GM21528 (cell line): ENCODE measurements around the gene PPP2R5E.

Source experiments
- ATAC-seq: cut with Tn5 transposase; IDR thresholded peaks from one replicate; pipeline ENCODE4 v1.9.1; 2021; ENCODE audit warnings: mild to moderate bottlenecking, moderate library complexity; ENCODE audit not compliant: unreplicated experiment, low FRiP score

PPP2R5E gene

GRCh38 chr14:63436286-63437098, 106.7 kb downstream of the PPP2R5E start:
- no peak for ATAC-seq

GRCh38 chr14:63435838-63436237, 107.3 kb downstream of the PPP2R5E start:
- ATAC-seq, result no peak

GRCh38 chr14:63435204-63435603, 108.0 kb downstream of the PPP2R5E start:
- no peak for ATAC-seq

GRCh38 chr14:63432888-63433552, 110.2 kb downstream of the PPP2R5E start:
- no peak for ATAC-seq

- no peak for ATAC-seq
These were observed 110.9 kb downstream of the PPP2R5E start for GRCh38 chr14:63432228-63432627.

- no peak for ATAC-seq
These were observed 111.7 kb downstream of the PPP2R5E start for GRCh38 chr14:63431466-63431865.

- no peak for ATAC-seq
These were observed 114.7 kb downstream of the PPP2R5E start for GRCh38 chr14:63428486-63428885.

GRCh38 chr14:63426838-63427352, 116.3 kb downstream of the PPP2R5E start:
- ATAC-seq, result no peak

GRCh38 chr14:63423889-63424288, 119.3 kb downstream of the PPP2R5E start:
- ATAC-seq, result no peak

- no peak for ATAC-seq
These were observed 119.8 kb downstream of the PPP2R5E start for GRCh38 chr14:63423381-63423780.

- no peak for ATAC-seq
These were observed 121.3 kb downstream of the PPP2R5E start for GRCh38 chr14:63421919-63422318.

GRCh38 chr14:63421226-63421625, 122.0 kb downstream of the PPP2R5E start:
- ATAC-seq, result no peak

- no peak for ATAC-seq
These were observed 125.2 kb downstream of the PPP2R5E start for GRCh38 chr14:63418020-63418419.

GRCh38 chr14:63413009-63413408, 130.2 kb downstream of the PPP2R5E start:
- ATAC-seq, result no peak

- ATAC-seq, result no peak
These were observed 136.8 kb downstream of the PPP2R5E start for GRCh38 chr14:63406333-63406732.

- no peak for ATAC-seq
These were observed 137.5 kb downstream of the PPP2R5E start for GRCh38 chr14:63405715-63406114.

- ATAC-seq, result no peak
These were observed 138.3 kb downstream of the PPP2R5E start for GRCh38 chr14:63404906-63405305.

- ATAC-seq, result no peak
These were observed 141.5 kb downstream of the PPP2R5E start for GRCh38 chr14:63401646-63402045.

GRCh38 chr14:63398952-63399351, 144.2 kb downstream of the PPP2R5E start:
- no peak for ATAC-seq

- no peak for ATAC-seq
These were observed 148.3 kb downstream of the PPP2R5E start for GRCh38 chr14:63394841-63395240.

GRCh38 chr14:63394432-63394831, 148.7 kb downstream of the PPP2R5E start:
- ATAC-seq, result no peak

- no peak for ATAC-seq
These were observed 150.2 kb downstream of the PPP2R5E start for GRCh38 chr14:63393012-63393411.
